GM23338 (cell line): ENCODE results near the gene MTMR3. TPM values are rescaled to one million over a fixed set of nuclear protein-coding genes. Genes with fewer than 3 reads are reported as not detected.

ENCODE experiments used
- ATAC-seq: fragments of 200-7000 bp; cut with Tn5 transposase; 3 replicates; pipeline ENCODE4 v1.9.1; 2020
- DNase-seq: peaks from one replicate; pipeline ENCODE4 v3.0.0-alpha.2; 2015; ENCODE audit warnings: low spot score
- H2AFZ ChIP-seq: fragments of 200-600 bp; sonication (generic); 2 replicates; pipeline ENCODE4 v1.8.0; 2016; ENCODE audit warnings: antibody characterized with exemption, mild to moderate bottlenecking, moderate library complexity
- H3F3A ChIP-seq: fragments of 200-600 bp; sonication (generic); replicated peaks from 2 replicates; pipeline ENCODE4 v1.8.0; 2017; ENCODE audit warnings: antibody characterized with exemption, mixed run types, low read depth
- H3K27ac ChIP-seq: fragments of 200-600 bp; sonication (generic); 2 replicates; pipeline ENCODE4 v1.6.1; 2016; ENCODE audit warnings: low read depth
- H3K27me3 ChIP-seq: fragments of 200-600 bp; sonication (generic); 2 replicates; pipeline ENCODE4 v1.8.0; 2016; ENCODE audit warnings: mild to moderate bottlenecking, mixed run types, moderate library complexity; ENCODE audit not compliant: insufficient read depth
- H3K36me3 ChIP-seq: fragments of 200-600 bp; sonication (generic); 2 replicates; pipeline ENCODE4 v1.8.0; 2016; ENCODE audit warnings: mild to moderate bottlenecking; ENCODE audit not compliant: insufficient read depth
- H3K4me1 ChIP-seq: fragments of 200-600 bp; sonication (generic); 2 replicates; pipeline ENCODE4 v1.8.0; 2016; ENCODE audit warnings: mild to moderate bottlenecking, moderate library complexity; ENCODE audit not compliant: insufficient read depth
- H3K4me2 ChIP-seq: fragments of 200-600 bp; sonication (generic); 2 replicates; pipeline ENCODE4 v1.7.1; 2017; ENCODE audit warnings: mixed run types
- H3K4me3 ChIP-seq: fragments of 200-600 bp; sonication (generic); 2 replicates; pipeline ENCODE4 v1.6.1; 2016; ENCODE audit warnings: mixed run types
- H3K79me2 ChIP-seq: fragments of 200-600 bp; sonication (generic); replicated peaks from 2 replicates; pipeline ENCODE4 v1.8.0; 2017; ENCODE audit warnings: mild to moderate bottlenecking; ENCODE audit not compliant: insufficient read depth
- H3K9me2 ChIP-seq: fragments of 200-600 bp; sonication (generic); 2 replicates; pipeline ENCODE4 v1.8.0; 2017; ENCODE audit not compliant: insufficient read depth
- H4K20me1 ChIP-seq: fragments of 200-600 bp; sonication (generic); replicated peaks from 2 replicates; pipeline ENCODE4 v1.8.0; 2017; ENCODE audit warnings: mild to moderate bottlenecking; ENCODE audit not compliant: insufficient read depth
- H3K27ac Mint-ChIP-seq: 2 replicates; pipeline ENCODE4 v1.8.0; 2020; ENCODE audit warnings: inconsistent platforms, mild to moderate bottlenecking, moderate library complexity, mixed read lengths
- H3K27me3 Mint-ChIP-seq: 3 replicates; pipeline ENCODE4 v1.8.0; 2022; ENCODE audit warnings: low read depth, mild to moderate bottlenecking, moderate library complexity, mixed read lengths, inconsistent platforms; ENCODE audit not compliant: insufficient read depth, poor library complexity
- H3K36me3 Mint-ChIP-seq: 3 replicates; pipeline ENCODE4 v1.8.0; 2021; ENCODE audit warnings: low read depth, mild to moderate bottlenecking, inconsistent platforms, moderate library complexity, mixed read lengths
- H3K4me1 Mint-ChIP-seq: 3 replicates; pipeline ENCODE4 v1.8.0; 2020; ENCODE audit warnings: mild to moderate bottlenecking, inconsistent platforms, mixed read lengths
- H3K4me3 Mint-ChIP-seq: 3 replicates; pipeline ENCODE4 v1.8.0; 2021; ENCODE audit warnings: moderate library complexity, mild to moderate bottlenecking, inconsistent platforms, mixed read lengths
- H3K9me3 Mint-ChIP-seq: 3 replicates; pipeline ENCODE4 v1.8.0; 2020; ENCODE audit warnings: moderate library complexity, mild to moderate bottlenecking, inconsistent platforms, mixed read lengths
- CREB1 ChIP-seq: fragments of 250-450 bp; sonication (Bioruptor Pico); IDR thresholded peaks from 2 replicates; pipeline ENCODE4 v1.5.0; 2020; ENCODE audit warnings: low read depth, mild to moderate bottlenecking, moderate library complexity
- JUNB ChIP-seq: IDR thresholded peaks from one replicate; pipeline ENCODE4 v1.6.1; 2016; ENCODE audit warnings: antibody characterized with exemption; ENCODE audit not compliant: unreplicated experiment
- NANOG ChIP-seq: IDR thresholded peaks from 2 replicates; pipeline ENCODE4 v1.6.1; 2016; ENCODE audit warnings: antibody characterized with exemption, borderline replicate concordance
- POLR2AphosphoS5 ChIP-seq: IDR thresholded peaks from 2 replicates; pipeline ENCODE4 v1.6.1; 2016; ENCODE audit warnings: antibody characterized with exemption, low read depth
- STAT1 ChIP-seq: IDR thresholded peaks from one replicate; pipeline ENCODE4 v1.6.1; 2016; ENCODE audit warnings: antibody characterized with exemption; ENCODE audit not compliant: unreplicated experiment
- ZNF114 ChIP-seq: fragments of 250-450 bp; sonication (Bioruptor Pico); IDR thresholded peaks from 2 replicates; pipeline ENCODE4 v1.5.0; 2020; ENCODE audit warnings: mild to moderate bottlenecking, moderate library complexity
- ZNF331 ChIP-seq: fragments of 250-450 bp; sonication (Bioruptor Pico); IDR thresholded peaks from 2 replicates; pipeline ENCODE4 v1.5.0; 2020; ENCODE audit warnings: low read depth, mild to moderate bottlenecking, moderate library complexity
- polyA plus RNA-seq: library from polyadenylated mRNA; unstranded; fragments of >200 nt; fragmentation: Nextera tagmentation; extraction: Ambion mirVana; gene quantifications from 2 replicates; pipeline ENCODE4 v1.2.1, GENCODE V29; 2016
- total RNA-seq: library from RNA; depleted of rRNA; stranded (reverse); fragments of >200 nt; shearing (Covaris generic); gene quantifications from 2 replicates; pipeline ENCODE4 v1.2.3, GENCODE V29; 2014
- TF ChIP-seq, protein P1 (sequence below), 2 experiments: fragments of 200-600 bp in 1 of 2; sonication (generic) in 1 of 2; conservative IDR thresholded peaks; 2 replicates each; pipeline versions ENCODE4 v1.5.1 to v1.6.1; 2016 to 2017; ENCODE audit warnings: antibody characterized with exemption in 2 of 2, low read depth in 2 of 2, mild to moderate bottlenecking in 2 of 2, moderate library complexity in 1 of 2
- TF ChIP-seq, protein P2 (sequence below): IDR thresholded peaks from 2 replicates; pipeline ENCODE4 v1.6.1; 2016; ENCODE audit warnings: antibody characterized with exemption
- TF ChIP-seq, protein P3 (sequence below): IDR thresholded peaks from one replicate; pipeline ENCODE4 v1.6.1; 2018; ENCODE audit warnings: antibody characterized with exemption; ENCODE audit not compliant: unreplicated experiment

MTMR3 gene
- total and polyA plus RNA-seq, 2 experiments from 2014 or later: 5.2 to 27.4 TPM

DNA sequence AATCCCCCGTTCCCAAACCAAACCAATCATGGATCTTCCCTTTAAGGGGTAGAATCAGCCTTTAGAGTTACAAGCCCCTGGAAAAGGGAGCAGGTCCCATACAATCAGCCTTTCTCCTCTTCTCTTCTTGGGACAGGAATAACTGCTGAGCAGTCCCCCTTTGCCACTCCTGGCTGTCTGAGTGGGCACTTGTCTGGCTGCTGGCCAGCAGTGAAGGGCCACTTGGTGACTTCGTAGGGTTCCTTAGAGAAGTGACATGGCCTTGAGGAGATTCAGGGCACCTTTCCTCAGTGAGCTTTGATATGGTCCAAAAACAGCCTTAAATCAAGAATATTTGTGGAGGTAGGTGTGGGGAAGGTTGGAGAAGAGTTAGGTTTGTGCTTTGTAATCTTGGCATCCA is 143.8 kb downstream of the MTMR3 start:
- Histone ChIP-seq H3K4me3 (no peak overlapping the region), H3K9me2 (no peaks in the 10 kb centered on the region), H3K27me3 (no peaks in the 10 kb centered on the region), H3K79me2 (no peaks in the 10 kb centered on the region), H3K4me1 (no peaks in the 10 kb centered on the region), H4K20me1 (0 out of 2 replicates have a peak, but pooled peaks cover 6% of the 10 kb centered on the region), H2AFZ (no peak overlapping the region), H3F3A (no peaks in the 10 kb centered on the region), H3K36me3 (peaks cover 13% of the 10 kb centered on the region; the same call in 1 of the 2 replicates), H3K4me2 (no peak overlapping the region), H3K27ac (no peak overlapping the region)
- H3K36me3 Mint-ChIP-seq: peaks cover 21% of the 10 kb centered on the region
- H3K27me3 Mint-ChIP-seq: peaks cover 6% of the 10 kb centered on the region
- no peak for ATAC-seq
- H3K9me3 Mint-ChIP-seq: no peaks in the 10 kb centered on the region
- no peak for DNase-seq
- no peak overlapping the region for H3K4me3 Mint-ChIP-seq
- H3K4me1 Mint-ChIP-seq: no peaks in the 10 kb centered on the region
- TF ChIP-seq ZNF331 (CRISPR knock-in tag) (no peak), NANOG (no peak), CREB1 (no peak), POLR2AphosphoS5 (no peak)
- TF ChIP-seq, protein P1, sequence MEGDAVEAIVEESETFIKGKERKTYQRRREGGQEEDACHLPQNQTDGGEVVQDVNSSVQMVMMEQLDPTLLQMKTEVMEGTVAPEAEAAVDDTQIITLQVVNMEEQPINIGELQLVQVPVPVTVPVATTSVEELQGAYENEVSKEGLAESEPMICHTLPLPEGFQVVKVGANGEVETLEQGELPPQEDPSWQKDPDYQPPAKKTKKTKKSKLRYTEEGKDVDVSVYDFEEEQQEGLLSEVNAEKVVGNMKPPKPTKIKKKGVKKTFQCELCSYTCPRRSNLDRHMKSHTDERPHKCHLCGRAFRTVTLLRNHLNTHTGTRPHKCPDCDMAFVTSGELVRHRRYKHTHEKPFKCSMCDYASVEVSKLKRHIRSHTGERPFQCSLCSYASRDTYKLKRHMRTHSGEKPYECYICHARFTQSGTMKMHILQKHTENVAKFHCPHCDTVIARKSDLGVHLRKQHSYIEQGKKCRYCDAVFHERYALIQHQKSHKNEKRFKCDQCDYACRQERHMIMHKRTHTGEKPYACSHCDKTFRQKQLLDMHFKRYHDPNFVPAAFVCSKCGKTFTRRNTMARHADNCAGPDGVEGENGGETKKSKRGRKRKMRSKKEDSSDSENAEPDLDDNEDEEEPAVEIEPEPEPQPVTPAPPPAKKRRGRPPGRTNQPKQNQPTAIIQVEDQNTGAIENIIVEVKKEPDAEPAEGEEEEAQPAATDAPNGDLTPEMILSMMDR (conservative IDR thresholded peaks at IDR 0.05; ENCODE audit: low read depth in 2 of 2): no peak
- TF ChIP-seq, protein P2, sequence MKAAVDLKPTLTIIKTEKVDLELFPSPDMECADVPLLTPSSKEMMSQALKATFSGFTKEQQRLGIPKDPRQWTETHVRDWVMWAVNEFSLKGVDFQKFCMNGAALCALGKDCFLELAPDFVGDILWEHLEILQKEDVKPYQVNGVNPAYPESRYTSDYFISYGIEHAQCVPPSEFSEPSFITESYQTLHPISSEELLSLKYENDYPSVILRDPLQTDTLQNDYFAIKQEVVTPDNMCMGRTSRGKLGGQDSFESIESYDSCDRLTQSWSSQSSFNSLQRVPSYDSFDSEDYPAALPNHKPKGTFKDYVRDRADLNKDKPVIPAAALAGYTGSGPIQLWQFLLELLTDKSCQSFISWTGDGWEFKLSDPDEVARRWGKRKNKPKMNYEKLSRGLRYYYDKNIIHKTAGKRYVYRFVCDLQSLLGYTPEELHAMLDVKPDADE: no peak
- TF ChIP-seq, protein P3, sequence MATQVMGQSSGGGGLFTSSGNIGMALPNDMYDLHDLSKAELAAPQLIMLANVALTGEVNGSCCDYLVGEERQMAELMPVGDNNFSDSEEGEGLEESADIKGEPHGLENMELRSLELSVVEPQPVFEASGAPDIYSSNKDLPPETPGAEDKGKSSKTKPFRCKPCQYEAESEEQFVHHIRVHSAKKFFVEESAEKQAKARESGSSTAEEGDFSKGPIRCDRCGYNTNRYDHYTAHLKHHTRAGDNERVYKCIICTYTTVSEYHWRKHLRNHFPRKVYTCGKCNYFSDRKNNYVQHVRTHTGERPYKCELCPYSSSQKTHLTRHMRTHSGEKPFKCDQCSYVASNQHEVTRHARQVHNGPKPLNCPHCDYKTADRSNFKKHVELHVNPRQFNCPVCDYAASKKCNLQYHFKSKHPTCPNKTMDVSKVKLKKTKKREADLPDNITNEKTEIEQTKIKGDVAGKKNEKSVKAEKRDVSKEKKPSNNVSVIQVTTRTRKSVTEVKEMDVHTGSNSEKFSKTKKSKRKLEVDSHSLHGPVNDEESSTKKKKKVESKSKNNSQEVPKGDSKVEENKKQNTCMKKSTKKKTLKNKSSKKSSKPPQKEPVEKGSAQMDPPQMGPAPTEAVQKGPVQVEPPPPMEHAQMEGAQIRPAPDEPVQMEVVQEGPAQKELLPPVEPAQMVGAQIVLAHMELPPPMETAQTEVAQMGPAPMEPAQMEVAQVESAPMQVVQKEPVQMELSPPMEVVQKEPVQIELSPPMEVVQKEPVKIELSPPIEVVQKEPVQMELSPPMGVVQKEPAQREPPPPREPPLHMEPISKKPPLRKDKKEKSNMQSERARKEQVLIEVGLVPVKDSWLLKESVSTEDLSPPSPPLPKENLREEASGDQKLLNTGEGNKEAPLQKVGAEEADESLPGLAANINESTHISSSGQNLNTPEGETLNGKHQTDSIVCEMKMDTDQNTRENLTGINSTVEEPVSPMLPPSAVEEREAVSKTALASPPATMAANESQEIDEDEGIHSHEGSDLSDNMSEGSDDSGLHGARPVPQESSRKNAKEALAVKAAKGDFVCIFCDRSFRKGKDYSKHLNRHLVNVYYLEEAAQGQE: no peak
- H3K27ac Mint-ChIP-seq: no peak overlapping the region

DNA sequence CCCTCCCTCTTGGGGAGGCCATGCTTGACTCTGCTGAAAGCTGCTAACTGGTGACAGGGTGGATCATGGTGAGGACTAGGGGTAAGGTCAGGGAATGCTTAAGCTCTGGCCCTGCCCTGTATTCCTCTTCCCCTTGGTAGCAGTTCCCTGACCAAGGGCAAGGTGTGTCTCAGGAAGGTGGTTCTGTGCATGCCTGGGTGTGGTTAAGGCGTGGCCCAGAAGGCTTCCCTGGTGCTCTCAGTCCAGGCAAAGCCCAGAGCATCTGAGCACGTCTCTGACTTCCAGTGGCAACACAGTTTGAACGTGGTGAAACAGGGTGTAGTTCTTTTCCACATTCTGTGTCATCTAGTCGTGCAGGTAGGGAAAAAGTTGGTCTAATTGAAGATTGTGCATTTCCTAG is 144.2 kb downstream of the MTMR3 start:
- Histone ChIP-seq H3K4me1 (no peaks in the 10 kb centered on the region), H3K27ac (no peak overlapping the region), H3K9me2 (no peaks in the 10 kb centered on the region), H4K20me1 (0 out of 2 replicates have a peak, but pooled peaks cover 6% of the 10 kb centered on the region), H3K27me3 (no peaks in the 10 kb centered on the region), H3K4me2 (no peak overlapping the region), H3K79me2 (no peaks in the 10 kb centered on the region), H2AFZ (no peak overlapping the region), H3K36me3 (peaks cover 13% of the 10 kb centered on the region; the same call in 1 of the 2 replicates), H3F3A (no peaks in the 10 kb centered on the region), H3K4me3 (no peak overlapping the region)
- no peak for ATAC-seq
- peaks cover 6% of the 10 kb centered on the region for H3K27me3 Mint-ChIP-seq
- DNase-seq: no peak
- H3K27ac Mint-ChIP-seq: no peak overlapping the region
- peaks cover 20% of the 10 kb centered on the region for H3K36me3 Mint-ChIP-seq
- H3K4me3 Mint-ChIP-seq: no peak overlapping the region
- H3K4me1 Mint-ChIP-seq: no peaks in the 10 kb centered on the region
- H3K9me3 Mint-ChIP-seq: no peaks in the 10 kb centered on the region
- TF ChIP-seq, protein P3: no peak
- TF ChIP-seq, protein P2: no peak
- TF ChIP-seq STAT1: no peak
- no peak for TF ChIP-seq JUNB
- TF ChIP-seq ZNF331 (CRISPR knock-in tag): no peak
- TF ChIP-seq ZNF114 (CRISPR knock-in tag): no peak
- TF ChIP-seq NANOG: no peak
